Vagina (tissue), 2 donors: ENCODE results near the gene PHF14.

Experiments
- CTCF ChIP-seq, 3 experiments: fragments of 450-650 bp in 2 of 3; fragments of 200-600 bp in 1 of 3; sonication (generic) in 1 of 3; IDR thresholded peaks; one replicate each; pipeline ENCODE4 v1.5.1; 2017 to 2019; ENCODE audit warnings: antibody characterized with exemption in 3 of 3, mild to moderate bottlenecking in 2 of 3, moderate library complexity in 2 of 3
- POLR2A ChIP-seq, 2 donors: fragments of 450-650 bp; IDR thresholded peaks; one replicate each; pipeline ENCODE4 v1.6.1; 2017; ENCODE audit warnings: antibody characterized with exemption in 2 of 2, mild to moderate bottlenecking in 2 of 2, moderate library complexity in 2 of 2
- POLR2AphosphoS5 ChIP-seq, 2 donors: sonication (generic); formaldehyde crosslinking; IDR thresholded peaks; one replicate each; pipeline ENCODE4 v1.9.0; 2017; ENCODE audit warnings: antibody characterized with exemption in 2 of 2, mild to moderate bottlenecking in 2 of 2, low read depth in 1 of 2; ENCODE audit not compliant: insufficient read depth in 1 of 2

- TF ChIP-seq POLR2AphosphoS5 (IDR thresholded peaks at IDR 0.05; ENCODE audit: insufficient read depth in 1 of 2, low read depth in 1 of 2) (no peak), CTCF (IDR thresholded peaks at IDR 0.05) (no peak), POLR2A (IDR thresholded peaks at IDR 0.05) (no peak)
Observed at GRCh38 chr7:11170175-11170574, 196.5 kb downstream of the PHF14 start.
